HT1080 (cell line): Measurements from ENCODE around the gene GRAMD1B. TPM values are rescaled to one million over a fixed set of nuclear protein-coding genes. Genes with fewer than 3 reads are reported as not detected.

Experiments used
- DNase-seq: peaks from one replicate; pipeline ENCODE4 v3.0.0-alpha.2; 2015; ENCODE audit warnings: low read depth
- total RNA-seq: library from RNA; depleted of rRNA; stranded (reverse); fragments of >200 nt; shearing (Covaris generic); gene quantifications from 2 replicates; pipeline ENCODE4 v1.2.3, GENCODE V29; 2014

Gene GRAMD1B
- total RNA-seq, 1 experiment from 2014 or later = 70.9 TPM

DNA sequence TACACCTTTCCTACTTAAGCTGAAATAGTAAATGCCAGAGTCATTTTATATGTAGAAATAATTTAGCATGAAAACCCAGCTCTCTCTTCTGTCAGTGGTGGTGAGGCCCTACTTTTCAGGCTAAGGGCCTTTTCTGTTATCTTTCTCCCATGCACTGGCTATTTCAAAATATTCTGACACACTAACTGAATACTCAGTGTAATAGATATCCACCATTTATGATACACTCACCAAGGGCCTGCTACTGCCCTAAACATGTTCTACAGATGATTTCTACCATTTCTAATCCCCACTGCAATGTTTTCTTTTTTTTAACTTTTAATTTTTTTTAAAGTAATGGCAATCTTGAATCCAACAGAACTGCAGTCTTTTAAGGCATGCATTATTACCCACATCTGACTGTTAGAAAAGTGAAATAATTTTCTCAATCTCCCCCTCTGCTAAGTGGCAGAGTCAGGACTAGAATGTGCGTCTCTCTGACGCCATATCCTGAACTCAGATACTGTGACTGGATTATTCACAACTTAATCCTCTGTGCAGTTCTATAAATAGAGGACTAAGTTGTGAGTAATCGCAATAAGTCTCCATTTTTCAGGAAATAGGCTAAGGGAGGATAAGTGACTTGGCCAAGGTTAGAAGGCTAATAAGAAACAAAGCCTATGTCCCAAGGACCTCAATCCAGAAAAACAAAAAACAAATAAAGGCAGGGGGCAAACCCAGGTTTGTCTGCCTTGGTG, 44.0 kb downstream of the GRAMD1B start:
- peak; percentile 91 for DNase-seq

- DNase-seq = peak; percentile 57
Observed at GRCh38 chr11:123474994-123475393, 44.9 kb downstream of the GRAMD1B start.

DNA sequence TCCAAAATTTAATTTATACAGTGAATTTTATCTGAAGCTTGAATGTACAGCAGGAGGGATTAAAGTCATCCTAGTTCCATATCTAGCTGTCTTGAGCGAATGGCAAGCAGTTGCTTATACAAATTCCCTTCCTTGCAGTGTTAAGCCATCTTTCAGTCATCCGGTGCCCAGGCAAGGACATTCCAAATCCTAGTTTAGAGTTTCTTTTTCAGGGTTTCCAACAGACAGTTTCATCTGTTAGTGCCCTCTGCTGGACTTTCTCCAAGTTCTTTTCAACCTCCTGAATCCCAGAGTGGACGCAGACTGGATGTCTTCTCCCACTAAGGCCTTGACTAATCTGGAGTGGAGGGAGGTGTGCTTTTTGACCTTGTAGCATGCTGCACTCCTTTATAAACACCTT, 45.4 kb downstream of the GRAMD1B start:
- peak; percentile 53 for DNase-seq

DNA sequence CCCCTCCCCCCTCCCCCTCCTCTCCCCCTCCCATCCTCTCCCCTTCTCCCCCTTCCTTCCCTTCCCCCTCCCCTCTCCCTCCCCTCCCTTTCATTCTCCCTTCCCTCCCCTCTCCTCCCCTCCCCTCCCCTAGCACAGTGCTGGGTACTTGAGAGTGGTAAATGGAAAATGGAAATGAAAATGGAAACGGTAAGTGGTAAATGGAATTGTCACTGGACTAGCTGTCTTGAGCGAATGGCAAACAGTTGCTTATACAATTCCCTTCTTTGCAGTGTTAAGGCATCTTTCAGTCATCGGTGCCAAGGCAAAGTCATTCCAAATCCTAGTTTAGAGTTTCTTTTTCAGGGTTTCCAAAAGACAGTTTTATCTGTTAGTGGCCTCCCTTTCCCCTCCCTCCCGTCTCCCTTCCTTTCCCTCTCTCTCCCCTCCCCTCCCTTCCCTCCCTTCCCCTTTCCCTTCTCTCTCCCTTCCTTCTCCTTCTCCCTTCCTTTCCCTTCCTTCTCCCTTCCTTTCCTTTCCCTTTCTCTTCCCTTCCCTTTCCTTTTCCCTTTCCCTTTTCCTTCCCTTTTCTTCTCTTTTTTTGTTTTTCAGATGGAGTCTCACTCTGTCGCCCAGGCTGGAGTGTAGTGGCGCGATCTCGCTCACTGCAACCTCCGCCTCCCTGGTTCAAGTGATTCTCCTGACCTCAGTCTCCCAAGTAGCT, 47.3 kb downstream of the GRAMD1B start:
- DNase-seq = no peak

DNA sequence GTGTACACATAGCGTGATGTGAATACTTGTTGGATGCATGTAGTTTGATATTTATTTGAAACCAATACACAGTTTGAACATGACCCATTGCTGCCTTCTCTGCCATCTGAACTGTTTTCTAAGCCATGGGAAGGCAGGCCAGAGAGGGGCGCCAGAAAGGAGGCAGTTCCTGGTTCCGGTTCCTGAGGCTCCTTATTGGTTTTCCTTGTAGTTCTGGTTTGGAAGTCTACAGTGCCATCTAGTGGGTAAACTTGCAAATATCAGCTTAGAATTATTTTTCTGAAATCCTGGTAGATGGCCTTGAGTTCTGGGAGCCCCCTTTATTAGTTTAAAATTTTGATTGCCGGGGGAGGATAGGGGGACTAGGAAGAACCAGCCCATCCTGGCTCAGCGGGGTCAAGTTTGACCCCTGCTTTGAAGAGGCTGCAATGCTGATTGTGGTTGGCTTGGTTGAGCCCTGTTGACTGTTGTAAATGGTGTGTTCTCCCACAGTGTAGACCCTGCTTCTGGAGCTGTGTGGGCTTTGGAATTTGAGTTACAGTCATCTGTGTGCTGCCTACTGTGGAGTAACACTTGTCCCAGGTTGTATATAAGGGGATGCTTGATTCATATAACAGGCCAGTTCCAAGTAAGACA, 48.4 kb downstream of the GRAMD1B start:
- DNase-seq = peak; percentile 81

GRCh38 chr11:123479048-123479837, 49.2 kb downstream of the GRAMD1B start:
- no peak for DNase-seq

DNA sequence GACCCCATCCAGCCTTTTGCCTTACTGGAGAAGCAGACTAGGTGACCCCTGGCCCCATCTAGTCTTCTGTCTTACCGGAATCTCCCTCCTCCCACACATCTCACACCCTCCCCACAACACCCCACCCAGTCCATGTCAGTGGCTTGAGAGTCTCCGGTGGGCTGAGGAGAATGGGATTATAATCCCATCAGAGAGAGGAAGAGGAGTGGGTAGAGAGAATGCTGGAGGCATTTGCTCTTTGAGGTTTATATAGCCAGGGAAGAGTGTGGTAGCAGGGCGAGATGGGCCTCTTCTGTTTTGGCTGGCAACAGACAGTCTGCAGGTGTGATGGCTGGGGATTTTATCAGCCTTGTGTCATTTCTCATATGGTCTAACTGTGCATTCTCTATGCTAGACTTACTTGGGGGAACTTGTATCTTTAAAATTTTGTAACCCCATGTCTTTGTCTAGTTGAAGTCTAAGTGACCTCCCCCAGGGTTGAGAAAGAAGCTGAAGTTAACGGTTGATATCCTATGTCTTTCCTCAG, 50.3 kb downstream of the GRAMD1B start:
- DNase-seq = no peak

DNA sequence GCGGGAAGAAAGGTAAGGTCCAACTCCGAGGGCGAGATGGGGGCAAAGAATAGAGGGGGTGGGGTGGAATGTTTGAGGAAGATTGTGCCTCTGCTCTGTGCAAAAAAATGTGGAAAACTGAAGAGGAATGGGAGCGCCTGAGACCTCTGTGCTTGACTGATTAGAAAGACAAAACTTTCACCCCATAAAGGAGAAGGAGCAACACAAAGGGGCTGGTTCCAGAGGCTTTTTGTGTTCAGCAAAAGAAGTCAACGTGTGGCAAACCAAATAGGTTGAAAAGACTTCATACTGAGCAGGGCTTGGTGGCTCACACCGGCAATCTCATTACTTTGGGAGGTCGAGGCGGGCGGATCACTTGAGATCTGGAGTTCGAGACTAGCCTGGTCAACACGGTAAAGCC, 50.8 kb downstream of the GRAMD1B start:
- no peak for DNase-seq

- no peak for DNase-seq
Observed at GRCh38 chr11:123481640-123482039, 51.6 kb downstream of the GRAMD1B start.

DNA sequence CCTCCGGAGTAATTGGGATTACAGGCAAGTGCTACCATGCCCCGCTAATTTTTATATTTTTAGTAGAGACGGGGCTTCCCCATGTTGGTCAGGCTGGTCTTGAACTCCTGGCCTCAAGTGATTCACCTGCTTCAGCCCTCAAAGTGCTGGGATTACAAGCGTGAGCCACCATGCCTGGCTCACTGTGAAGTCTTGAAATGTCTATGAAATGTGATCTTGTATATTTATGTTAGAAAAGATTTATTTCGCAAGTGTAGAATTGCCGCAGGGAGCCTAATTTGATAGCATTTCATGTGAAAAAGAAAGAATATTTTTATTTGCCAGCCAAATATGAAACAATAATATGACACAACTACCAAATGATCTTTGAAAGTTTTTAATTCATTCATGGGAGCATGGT, 52.1 kb downstream of the GRAMD1B start:
- no peak for DNase-seq

DNA sequence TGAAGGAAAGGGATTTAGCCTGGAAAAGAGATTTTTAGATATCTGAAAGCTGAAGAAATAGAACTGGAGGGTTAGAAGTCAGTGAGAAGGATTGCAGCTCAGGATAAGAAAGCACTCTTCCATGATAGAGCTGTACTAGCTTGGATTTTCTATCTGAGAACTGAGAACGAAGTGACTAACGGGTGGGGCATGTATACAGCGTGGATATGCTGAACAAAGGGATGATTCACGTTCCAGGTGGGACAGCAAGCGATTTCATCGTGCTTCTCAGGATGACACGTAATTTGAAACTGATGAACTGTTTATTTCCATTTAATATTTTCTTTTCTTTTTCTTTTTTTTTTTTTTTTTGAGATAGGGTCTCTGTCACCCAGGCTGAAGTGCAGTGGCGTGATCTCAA, 53.0 kb downstream of the GRAMD1B start:
- DNase-seq = peak; percentile 80

DNA sequence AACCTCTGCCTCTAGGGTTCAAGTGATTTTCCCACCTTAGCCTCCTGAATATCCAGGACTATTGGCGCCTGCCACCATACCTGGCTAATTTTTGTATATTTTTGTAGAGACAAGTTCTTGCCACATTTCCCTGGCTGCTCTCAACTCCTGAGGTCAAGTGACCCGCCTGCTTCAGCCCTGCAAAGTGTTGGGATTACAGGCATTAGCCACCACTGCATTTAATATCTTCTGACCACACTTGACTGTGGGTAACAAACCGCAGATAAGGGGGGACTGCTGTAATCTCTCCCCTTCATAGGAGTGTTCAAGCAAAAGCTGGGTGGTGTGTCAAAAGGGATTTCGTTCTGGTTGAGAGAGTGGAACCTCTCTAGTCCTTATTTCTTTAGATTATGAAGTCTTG, 53.4 kb downstream of the GRAMD1B start:
- no peak for DNase-seq

- DNase-seq = no peak
Observed at GRCh38 chr11:123484448-123484847, 54.4 kb downstream of the GRAMD1B start.

DNA sequence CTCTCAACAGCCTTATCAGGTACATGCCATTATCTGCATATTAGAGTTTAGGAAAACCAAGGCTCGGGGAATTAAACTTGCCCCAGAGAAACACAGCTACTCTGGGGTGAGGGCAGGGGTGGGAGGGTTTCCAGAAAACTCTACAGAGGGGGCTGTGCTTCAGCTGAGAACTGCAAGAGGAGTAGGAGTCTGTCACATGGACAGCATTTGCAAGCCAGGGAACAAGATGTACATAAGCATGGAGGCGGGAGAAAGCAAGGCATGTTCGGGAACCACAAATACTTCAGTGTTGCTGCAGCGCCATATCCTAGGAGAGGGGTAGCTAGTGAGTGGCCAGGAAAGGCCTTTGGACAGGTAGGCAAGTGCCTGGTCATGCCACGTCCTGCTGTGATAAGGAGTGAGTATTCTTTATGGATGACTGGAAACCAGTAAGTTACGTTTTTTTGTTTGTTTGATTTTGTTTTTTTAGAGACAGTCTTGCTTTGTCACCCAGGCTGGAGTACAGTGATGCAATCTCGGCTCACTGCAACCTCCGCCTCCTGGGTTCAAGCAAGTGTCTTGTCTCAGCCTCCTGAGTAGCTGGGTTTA, 57.2 kb downstream of the GRAMD1B start:
- no peak for DNase-seq

DNA sequence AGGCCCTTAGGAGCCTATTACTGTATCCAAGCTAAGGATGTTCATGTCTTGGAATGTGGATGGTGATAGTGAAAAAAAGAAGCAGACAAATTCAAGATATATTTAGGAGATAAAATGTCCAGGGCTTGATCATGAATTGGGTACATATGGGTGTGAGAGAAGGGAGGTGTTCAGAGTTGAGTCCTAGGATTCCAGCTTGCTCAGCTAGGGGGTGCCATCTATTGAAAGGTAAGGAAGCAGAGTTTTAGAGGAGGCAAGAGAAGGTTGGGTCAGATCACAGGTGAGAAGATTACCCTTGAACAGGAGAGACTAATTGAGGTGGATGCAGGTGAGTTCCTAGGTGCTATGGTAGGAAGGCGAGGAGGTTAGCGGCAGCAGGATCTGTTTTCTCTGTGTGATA, 60.5 kb downstream of the GRAMD1B start:
- DNase-seq = no peak

- DNase-seq = no peak
Observed at GRCh38 chr11:123491241-123491640, 61.2 kb downstream of the GRAMD1B start.

DNA sequence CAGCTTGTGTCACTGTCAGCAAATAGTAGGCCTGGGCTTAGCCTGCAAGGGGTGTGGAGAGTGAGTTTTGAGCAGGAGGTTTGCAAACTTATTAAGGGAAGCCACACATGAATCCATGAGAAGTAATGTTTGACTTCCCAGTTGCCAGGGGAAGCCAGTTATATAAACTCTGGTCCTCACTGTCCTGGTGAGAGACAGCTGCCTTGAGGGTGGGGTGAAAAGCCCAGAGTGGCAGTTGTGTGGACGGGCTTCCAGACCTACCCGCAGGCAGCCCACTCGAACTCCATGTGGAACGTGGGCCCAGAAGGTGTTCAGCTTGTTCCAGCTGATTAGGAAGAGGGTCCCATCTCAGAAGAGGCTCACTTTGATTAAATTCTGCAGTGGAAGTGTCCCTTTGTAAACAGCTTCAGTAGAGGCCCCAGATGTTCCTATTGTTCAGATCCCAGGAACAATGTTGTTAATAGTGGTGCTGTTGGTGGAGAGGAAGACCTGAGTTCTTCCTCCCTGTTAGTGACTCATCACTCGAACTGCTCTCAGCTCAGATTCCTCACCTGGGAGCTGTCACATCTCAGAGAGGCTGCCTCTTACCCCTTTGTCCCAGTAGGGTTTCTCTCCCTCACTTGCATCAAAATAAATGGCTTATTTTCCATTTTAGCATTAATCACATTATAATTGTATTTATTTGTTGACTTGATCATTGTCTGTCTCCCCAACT, 63.4 kb downstream of the GRAMD1B start:
- DNase-seq = peak; percentile 60

DNA sequence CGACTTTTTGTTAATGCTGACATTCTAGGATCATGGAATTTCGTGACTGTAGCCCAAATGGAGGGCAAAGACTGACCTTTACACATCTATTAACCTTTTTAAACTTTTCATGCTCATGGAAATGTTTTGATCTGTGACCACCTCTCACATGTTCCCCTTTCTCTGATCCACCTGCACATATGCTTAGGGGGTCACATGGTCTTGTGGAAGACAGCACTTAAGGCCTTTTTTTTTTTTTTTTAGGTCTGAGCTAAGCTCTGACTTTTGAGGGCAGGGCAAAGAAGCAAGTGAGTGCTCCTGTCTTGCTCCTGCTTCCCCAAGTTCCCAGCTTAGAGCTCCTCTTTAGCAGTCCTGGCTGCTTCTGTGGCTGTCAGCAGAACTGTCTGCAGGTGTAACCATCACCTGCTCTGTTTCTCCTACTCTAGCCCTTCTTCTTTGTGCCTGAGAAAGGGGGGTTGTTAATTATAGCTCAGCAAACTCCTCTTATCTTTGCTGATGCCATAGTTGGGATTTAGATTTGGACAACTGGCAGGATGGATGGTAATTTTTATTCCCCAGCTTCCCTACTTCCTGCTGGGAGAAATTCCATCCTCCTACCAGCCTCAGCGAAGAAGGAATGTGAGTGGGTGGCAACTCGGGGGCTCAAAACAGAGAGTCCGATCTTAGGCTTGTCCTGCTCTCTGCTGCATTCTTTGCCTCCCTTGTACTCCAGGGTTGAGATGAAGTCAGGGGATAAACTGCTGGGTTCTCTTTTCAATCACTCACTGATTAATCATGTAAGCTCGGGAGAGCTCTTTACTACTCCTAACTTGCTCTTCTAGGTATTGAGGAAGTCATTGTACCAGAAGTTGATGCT, 64.4 kb downstream of the GRAMD1B start:
- no peak for DNase-seq

GRCh38 chr11:123504401-123504800, 74.3 kb downstream of the GRAMD1B start:
- DNase-seq = no peak
